ENCODE measurements around the gene KLRF1. TPM values are rescaled to one million over a fixed set of nuclear protein-coding genes. Genes with fewer than 3 reads are reported as not detected.

KLRF1 gene
- total RNA-seq, 1 experiment from 2014 or later, result not detected

GRCh38 chr12:9797722-9798619, 29.3 kb upstream of the KLRF1 start:
- H3T11ph ChIP-seq (ENCODE audit: low read length), result no peak overlapping the region
- no peak overlapping the region for H3K4me2 ChIP-seq (ENCODE audit: insufficient read depth, insufficient read length, low read length)
- H3K9ac ChIP-seq (ENCODE audit: extremely low read depth, insufficient read length, low read length), result no peak overlapping the region
- no peak overlapping the region for H3K27ac ChIP-seq (ENCODE audit: insufficient read length, low read depth, low read length)
- no peaks in the 10 kb centered on the region for H4K20me1 ChIP-seq (ENCODE audit: control insufficient read depth, insufficient read depth, insufficient read length)
- H2BK120ac ChIP-seq (ENCODE audit: low read depth, low read length, poor library complexity, severe bottlenecking), result no peak overlapping the region
- H3K56ac ChIP-seq (ENCODE audit: insufficient read length, low read depth, low read length), result no peak overlapping the region
- H3K4me1 ChIP-seq (ENCODE audit: insufficient read depth, low read length), result peaks cover 2% of the 10 kb centered on the region; the same call in 1 of the 2 replicates
- no peaks in the 10 kb centered on the region for H3K27me3 Mint-ChIP-seq (ENCODE audit: low read depth)
- H3K4me1 Mint-ChIP-seq, result peaks cover 19 to 22% of the 10 kb centered on the region in 2 experiments
- no peak overlapping the region for H3K4ac ChIP-seq (ENCODE audit: low read depth, low read length)
- 0 out of 7 replicates have a peak overlapping the region, but pooled peaks of 1 of the 3 experiments have one; percentile 39 for H3K27ac Mint-ChIP-seq
- no peak overlapping the region for H2BK15ac ChIP-seq (ENCODE audit: low read depth, low read length)
- H2BK20ac ChIP-seq (ENCODE audit: low read depth, low read length, poor library complexity, severe bottlenecking), result no peak overlapping the region
- no peaks in the 10 kb centered on the region for H3K9me3 ChIP-seq (ENCODE audit: control insufficient read depth, low read depth, low read length)
- no peak overlapping the region for H3K4me3 Mint-ChIP-seq
- H2BK12ac ChIP-seq (ENCODE audit: insufficient read length, low read depth, low read length), result no peak overlapping the region
- WGBS (ENCODE audit: extremely low coverage, insufficient read length, low lambda C conversion rate), result no CpG with 5 or more reads among the region's 7 CpGs
- no peak overlapping the region for H3K23ac ChIP-seq (ENCODE audit: insufficient read length, low read depth, low read length)
- H4K8ac ChIP-seq (replicated peaks; ENCODE audit: insufficient read length, low read depth, low read length), result no peak overlapping the region
- no peak overlapping the region for H2AFZ ChIP-seq (ENCODE audit: low read length)
- no peaks in the 10 kb centered on the region for H3K27me3 ChIP-seq (ENCODE audit: insufficient read depth, low read length)
- H4K91ac ChIP-seq (ENCODE audit: insufficient read length, low read depth, low read length), result no peak overlapping the region
- H4K5ac ChIP-seq (ENCODE audit: insufficient read length, low read depth, low read length), result no peak overlapping the region
- no peaks in the 10 kb centered on the region for H3K36me3 Mint-ChIP-seq (ENCODE audit: insufficient read depth in 1 of 3, low read depth in 3 of 3)
- H3K23me2 ChIP-seq (ENCODE audit: insufficient read length, low read depth, low read length, poor library complexity, severe bottlenecking), result no peaks in the 10 kb centered on the region
- TF ChIP-seq CTCF (conservative IDR thresholded peaks at IDR 0.05), result peak; percentile 82
- no peak overlapping the region for H2BK5ac ChIP-seq (ENCODE audit: insufficient read length, low read length)
- no peak overlapping the region for H2AK5ac ChIP-seq (ENCODE audit: insufficient read length, low read length)
- no peaks in the 10 kb centered on the region for H3K79me1 ChIP-seq (ENCODE audit: insufficient read depth, low read depth, low read length, poor library complexity, severe bottlenecking)
- H3K9me3 Mint-ChIP-seq, result peaks cover 2% of the 10 kb centered on the region in 2 experiments; a peak in 2 of 5 replicates
- peak; percentile 91 for DNase-seq
- no peak overlapping the region for H3K18ac ChIP-seq (ENCODE audit: insufficient read length, low read depth, low read length)
- H3K79me2 ChIP-seq (ENCODE audit: insufficient read depth, low read length), result no peaks in the 10 kb centered on the region
- no peak overlapping the region for H3K14ac ChIP-seq (ENCODE audit: insufficient read depth, low read length)
